HFF-Myc (cell line): ENCODE data around the gene NTPCR.

Experiments
- DNase-seq: peaks from one replicate; pipeline ENCODE4 v3.0.0-alpha.2; 2011; ENCODE audit warnings: low read depth; ENCODE audit errors: extremely low read depth
- H3K4me3 ChIP-seq: replicated peaks from 2 replicates; pipeline ENCODE4 v1.5.1; 2011; ENCODE audit warnings: low read depth, mild to moderate bottlenecking, control low read depth, low read length
- CTCF ChIP-seq: IDR thresholded peaks from 2 replicates; pipeline ENCODE4 v1.5.1; 2012; ENCODE audit warnings: mild to moderate bottlenecking, low read depth, low read length, control low read depth; ENCODE audit errors: missing control alignments

The NTPCR gene

GRCh38 chr1:233022246-233022645 lies 71.8 kb downstream of the NTPCR start:
- no peak overlapping the region for H3K4me3 ChIP-seq
- no peak for DNase-seq
- no peak for TF ChIP-seq CTCF

GRCh38 chr1:233024199-233024598 lies 73.8 kb downstream of the NTPCR start:
- H3K4me3 ChIP-seq: no peak overlapping the region
- TF ChIP-seq CTCF: no peak
- no peak for DNase-seq

GRCh38 chr1:233025157-233025556 lies 74.7 kb downstream of the NTPCR start:
- no peak for DNase-seq
- TF ChIP-seq CTCF: peak; percentile 55
- no peak overlapping the region for H3K4me3 ChIP-seq

- no peak for TF ChIP-seq CTCF
- H3K4me3 ChIP-seq: no peak overlapping the region
- no peak for DNase-seq
These were observed 75.2 kb downstream of the NTPCR start for GRCh38 chr1:233025567-233025966.

GRCh38 chr1:233027046-233027445 lies 76.6 kb downstream of the NTPCR start:
- H3K4me3 ChIP-seq: no peak overlapping the region
- no peak for TF ChIP-seq CTCF
- no peak for DNase-seq

GRCh38 chr1:233031521-233031920 lies 81.1 kb downstream of the NTPCR start:
- H3K4me3 ChIP-seq: no peak overlapping the region
- DNase-seq: no peak
- no peak for TF ChIP-seq CTCF

GRCh38 chr1:233032916-233033315 lies 82.5 kb downstream of the NTPCR start:
- H3K4me3 ChIP-seq: no peak overlapping the region
- TF ChIP-seq CTCF: no peak
- no peak for DNase-seq
